CD8-positive, alpha-beta memory T cell (primary cell): ENCODE measurements around the gene RNF14. TPM values are rescaled to one million over a fixed set of nuclear protein-coding genes. Genes with fewer than 3 reads are reported as not detected.

ENCODE experiments used
- CTCF ChIA-PET: fragments of 350-600 bp; sonication (Branson Sonifier 250); formaldehyde crosslinking; loops from one replicate; lab custom pipeline; 2021; ENCODE audit warnings: antibody characterized with exemption; lab: Charles Lee
- POLR2A ChIA-PET: fragments of 350-600 bp; sonication (Branson Sonifier 250); formaldehyde crosslinking; loops from one replicate; lab custom pipeline; 2021; ENCODE audit warnings: antibody characterized with exemption; lab: Charles Lee
- DNase-seq, 5 donors: peaks; one replicate each; pipeline versions ENCODE4 v3.0.0 to v3.0.0-alpha.2; 2020 to 2022; ENCODE audit warnings: mixed read lengths in 1 of 5
- H3K27ac ChIP-seq: one replicate; pipeline ENCODE4 v1.7.0; 2013; ENCODE audit warnings: low read depth, mild to moderate bottlenecking, low read length, moderate library complexity
- H3K27me3 ChIP-seq: 2 replicates; pipeline ENCODE4 v1.7.0; 2013; ENCODE audit warnings: low read length, mild to moderate bottlenecking; ENCODE audit not compliant: insufficient read depth, poor library complexity, severe bottlenecking
- H3K36me3 ChIP-seq: 2 replicates; pipeline ENCODE4 v1.7.0; 2013; ENCODE audit warnings: mild to moderate bottlenecking, low read length, moderate library complexity; ENCODE audit not compliant: insufficient read depth
- H3K4me1 ChIP-seq: 2 replicates; pipeline ENCODE4 v1.7.0; 2013; ENCODE audit warnings: mild to moderate bottlenecking, low read length, moderate library complexity; ENCODE audit not compliant: insufficient read depth
- H3K4me3 ChIP-seq: 2 replicates; pipeline ENCODE4 v1.7.0; 2013; ENCODE audit warnings: mild to moderate bottlenecking, low read length
- H3K9me3 ChIP-seq: 2 replicates; pipeline ENCODE4 v1.7.0; 2013; ENCODE audit warnings: mild to moderate bottlenecking, low read length
- H3K27ac Mint-ChIP-seq, 8 donors: one replicate each; pipeline ENCODE4 v1.8.0; 2020 to 2021; ENCODE audit warnings: mixed read lengths in 8 of 8, mild to moderate bottlenecking in 6 of 8, inconsistent platforms in 3 of 8, moderate library complexity in 3 of 8
- H3K27me3 Mint-ChIP-seq, 2 donors: one replicate each; pipeline ENCODE4 v1.8.0; 2020 to 2021; ENCODE audit warnings: mixed read lengths in 2 of 2, mild to moderate bottlenecking in 1 of 2, moderate library complexity in 1 of 2
- H3K36me3 Mint-ChIP-seq, 3 donors: one replicate each; pipeline ENCODE4 v1.8.0; 2020 to 2021; ENCODE audit warnings: mixed read lengths in 3 of 3, inconsistent platforms in 1 of 3, mild to moderate bottlenecking in 1 of 3
- H3K4me1 Mint-ChIP-seq, 3 donors: one replicate each; pipeline ENCODE4 v1.8.0; 2020 to 2021; ENCODE audit warnings: mixed read lengths in 3 of 3, inconsistent platforms in 1 of 3, mild to moderate bottlenecking in 1 of 3
- H3K4me3 Mint-ChIP-seq, 7 donors: one replicate each; pipeline ENCODE4 v1.8.0; 2020 to 2021; ENCODE audit warnings: mixed read lengths in 7 of 7, mild to moderate bottlenecking in 6 of 7, moderate library complexity in 4 of 7, inconsistent platforms in 2 of 7
- H3K9me3 Mint-ChIP-seq, 5 donors: one replicate each; pipeline ENCODE4 v1.8.0; 2020 to 2022; ENCODE audit warnings: mixed read lengths in 5 of 5, mild to moderate bottlenecking in 3 of 5, moderate library complexity in 2 of 5, inconsistent platforms in 1 of 5
- polyA plus RNA-seq: library from polyadenylated mRNA; unstranded; fragments of 300-500 nt; fragmentation: Illumina TruSeq; gene quantifications from one replicate; pipeline ENCODE4 v1.2.3, GENCODE V29; 2021
- total RNA-seq, 2 experiments: library from RNA; stranded (reverse); gene quantifications; one replicate each; pipeline ENCODE4 v1.2.3, GENCODE V29; 2021

The RNF14 gene
- total and polyA plus RNA-seq, 3 experiments from 2014 or later: 43.7 to 49.6 (median 46.2) TPM

DNA sequence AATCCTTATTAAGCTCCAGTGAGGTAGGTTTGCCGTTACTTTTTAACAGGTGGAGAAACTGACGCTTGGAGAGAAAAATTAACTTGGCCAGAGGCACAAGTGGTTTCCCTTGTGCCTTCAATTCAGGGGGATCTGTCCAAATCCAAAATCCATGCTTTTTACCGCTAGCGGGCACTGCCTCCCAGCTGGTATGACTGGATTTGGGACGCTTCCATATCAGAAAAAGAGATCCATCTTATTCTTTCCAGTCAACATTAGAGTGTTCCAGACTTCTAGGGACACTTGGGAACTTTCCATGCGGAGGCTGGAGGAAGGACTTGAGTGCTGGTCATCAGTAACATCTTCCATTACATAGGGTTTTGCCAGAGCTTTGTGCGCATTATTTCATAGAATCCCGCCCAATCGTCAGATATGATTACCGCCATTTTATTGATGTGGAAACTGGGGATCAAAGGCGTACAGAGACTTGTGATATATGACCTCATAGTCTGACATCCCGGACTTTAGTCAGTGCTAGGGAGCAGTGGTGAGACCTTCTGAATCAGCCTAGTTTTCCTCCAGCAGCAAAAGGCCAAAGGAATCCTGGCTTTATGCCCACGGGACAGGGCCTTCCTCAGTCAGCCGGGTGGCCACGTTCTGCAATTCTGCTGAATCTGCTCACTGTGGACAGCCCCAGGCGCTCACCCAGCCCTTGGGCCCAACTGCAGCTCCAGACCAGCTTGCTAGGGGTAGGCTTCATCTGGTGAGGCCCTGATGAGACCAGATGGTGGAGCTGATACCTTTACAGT is 45.0 kb downstream of the RNF14 start:
- Histone ChIP-seq H3K4me1 (peaks cover 68% of the 10 kb centered on the region), H3K4me3 (no peak overlapping the region), H3K27ac (peak overlapping the region; percentile 67), H3K9me3 (no peaks in the 10 kb centered on the region), H3K36me3 (no peaks in the 10 kb centered on the region), H3K27me3 (no peaks in the 10 kb centered on the region)
- no peak for DNase-seq
- Mint-ChIP-seq H3K36me3 (peaks cover 0 to 6% (median 3%) of the 10 kb centered on the region in 3 donors), H3K4me3 (peak overlapping the region; percentile 82 to 94 (median 89)), H3K27me3 (no peaks in the 10 kb centered on the region), H3K9me3 (no peaks in the 10 kb centered on the region), H3K4me1 (peaks cover 62 to 77% (median 69%) of the 10 kb centered on the region in 3 donors), H3K27ac (peak overlapping the region; percentile 50 to 97 (median 88))
- ChIA-PET POLR2A (interaction anchor here (0.6 to 2.7 kb wide), 5 partner anchors 13 to 129 kb away, joined by 3 to 15 read pairs (median 5); partner anchors contain the start of gene NDFIP1), CTCF (interaction anchor here (0.6 to 10.1 kb wide), 15 partner anchors 18 to 322 kb away, joined by 3 to 102 read pairs (median 4); partner anchors contain the start of genes NDFIP1 and RNF14)

- no peaks in the 10 kb centered on the region for H3K36me3 ChIP-seq
- no peaks in the 10 kb centered on the region for H3K9me3 ChIP-seq
- Mint-ChIP-seq H3K4me3 (peak overlapping the region; percentile 49 to 82 (median 58)), H3K4me1 (peaks cover 61 to 77% (median 75%) of the 10 kb centered on the region in 3 donors), H3K36me3 (peaks cover 0 to 1% (median 0%) of the 10 kb centered on the region in 3 donors), H3K27me3 (no peaks in the 10 kb centered on the region), H3K27ac (peak overlapping the region; percentile 86 to 99 (median 90)), H3K9me3 (no peaks in the 10 kb centered on the region)
- H3K4me1 ChIP-seq: peaks cover 68% of the 10 kb centered on the region
- ChIA-PET CTCF (interaction anchor here (0.6 to 10.1 kb wide), 19 partner anchors 10 to 323 kb away, joined by 3 to 102 read pairs (median 4); partner anchors contain the start of genes NDFIP1, RNF14 and SPRY4), POLR2A (interaction anchor here (2.0 to 2.7 kb wide), 2 partner anchors 10 to 94 kb away, joined by 6 to 15 read pairs; partner anchors contain the start of gene NDFIP1)
- H3K27ac ChIP-seq: peak overlapping the region; percentile 8
- peak overlapping the region; percentile 6 for H3K4me3 ChIP-seq
- H3K27me3 ChIP-seq: no peaks in the 10 kb centered on the region
- peak in 3 of 5 donors; percentile 18 to 55 (median 50) for DNase-seq
Measured at GRCh38 chr5:142014911-142015584, 46.1 kb downstream of the RNF14 start.

DNA sequence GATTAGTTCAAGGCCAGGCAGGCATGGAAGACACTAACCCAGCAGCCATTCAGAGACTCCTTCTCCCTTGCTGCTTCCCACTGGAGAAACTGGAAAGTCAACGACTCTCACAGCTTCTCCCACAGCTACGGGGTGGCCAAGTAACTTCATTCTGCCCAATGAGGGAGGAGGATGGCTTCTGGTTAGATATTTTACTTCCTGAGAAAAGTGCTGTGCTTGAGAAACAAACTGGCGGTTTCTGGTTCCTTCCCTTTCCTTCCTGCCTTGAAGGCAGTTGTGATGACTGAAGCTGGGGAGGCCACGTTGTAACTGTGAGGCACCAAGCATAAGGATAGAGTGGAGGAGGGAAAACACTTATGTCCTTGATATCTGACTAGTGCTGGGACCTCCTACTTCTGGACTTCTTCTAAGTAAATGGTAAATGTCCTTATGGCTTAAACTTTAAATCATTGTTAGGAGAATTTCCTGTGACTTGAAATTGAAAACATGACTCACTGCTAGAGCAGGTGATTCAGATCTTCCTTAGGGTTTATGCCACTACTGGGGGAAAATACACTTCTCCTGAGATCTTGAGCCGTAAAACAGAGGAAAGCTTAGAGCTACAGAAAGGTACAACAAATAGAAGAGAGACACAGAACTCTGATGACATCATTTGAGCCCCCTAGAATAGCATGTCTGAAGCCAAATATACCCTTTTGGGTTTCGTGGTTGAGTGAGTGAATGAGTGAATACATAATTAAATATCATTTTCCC is 47.1 kb downstream of the RNF14 start:
- Mint-ChIP-seq H3K4me3 (peak overlapping the region; percentile 49 to 86 (median 58)), H3K9me3 (no peaks in the 10 kb centered on the region), H3K36me3 (peaks cover 0 to 1% (median 0%) of the 10 kb centered on the region in 3 donors), H3K4me1 (peaks cover 63 to 81% (median 81%) of the 10 kb centered on the region in 3 donors), H3K27ac (peak overlapping the region; percentile 86 to 99 (median 90)), H3K27me3 (no peaks in the 10 kb centered on the region)
- Histone ChIP-seq H3K4me3 (peak overlapping the region; percentile 6), H3K27ac (peak overlapping the region; percentile 8), H3K36me3 (no peaks in the 10 kb centered on the region), H3K27me3 (no peaks in the 10 kb centered on the region), H3K4me1 (peaks cover 68% of the 10 kb centered on the region), H3K9me3 (no peaks in the 10 kb centered on the region)
- POLR2A ChIA-PET: interaction anchor here (2.0 to 2.7 kb wide), 2 partner anchors 9 to 94 kb away, joined by 6 to 15 read pairs; partner anchors contain the start of gene NDFIP1
- DNase-seq: peak in 4 of 5 donors; percentile 16 to 58 (median 44)
- CTCF ChIA-PET: interaction anchor here (0.6 to 10.1 kb wide), 20 partner anchors 9 to 324 kb away, joined by 3 to 102 read pairs (median 4); partner anchors contain the start of genes NDFIP1 and RNF14

DNA sequence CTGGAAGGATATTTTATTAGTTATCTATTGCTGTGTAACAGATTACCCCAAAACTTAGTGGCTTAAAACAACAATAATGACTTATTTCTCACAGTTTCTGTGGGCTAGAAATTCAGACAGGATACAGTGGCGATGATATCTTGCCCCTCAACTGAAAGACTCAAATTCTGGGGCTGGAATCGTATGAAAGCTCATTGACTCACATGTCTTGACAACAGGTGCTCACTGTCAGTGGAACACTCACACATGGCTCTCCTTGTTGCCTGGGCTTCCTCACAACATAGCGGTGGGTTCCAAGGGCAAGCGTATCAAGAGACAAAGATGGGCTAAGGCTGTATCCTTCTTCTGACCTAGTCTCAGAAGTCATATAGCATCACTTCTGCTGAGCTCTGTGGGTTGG is 47.7 kb downstream of the RNF14 start:
- Histone ChIP-seq H3K27ac (peak overlapping the region; percentile 8), H3K9me3 (no peaks in the 10 kb centered on the region), H3K27me3 (no peaks in the 10 kb centered on the region), H3K36me3 (no peaks in the 10 kb centered on the region), H3K4me1 (peaks cover 66% of the 10 kb centered on the region), H3K4me3 (no peak overlapping the region)
- ChIA-PET CTCF (interaction anchor here (0.6 to 10.1 kb wide), 15 partner anchors 9 to 324 kb away, joined by 3 to 102 read pairs (median 5); partner anchors contain the start of genes NDFIP1 and RNF14), POLR2A (interaction anchor here (0.7 to 2.7 kb wide), 3 partner anchors 9 to 93 kb away, joined by 4 to 15 read pairs (median 6); partner anchors contain the start of gene NDFIP1)
- Mint-ChIP-seq H3K27ac (peak overlapping the region; percentile 66 to 99 (median 90)), H3K9me3 (no peaks in the 10 kb centered on the region), H3K4me3 (peak overlapping the region; percentile 8 to 86 (median 52)), H3K27me3 (no peaks in the 10 kb centered on the region), H3K4me1 (peaks cover 63 to 80% (median 78%) of the 10 kb centered on the region in 3 donors), H3K36me3 (no peaks in the 10 kb centered on the region)
- DNase-seq: peak in 2 of 5 donors; percentile 7 to 54

DNA sequence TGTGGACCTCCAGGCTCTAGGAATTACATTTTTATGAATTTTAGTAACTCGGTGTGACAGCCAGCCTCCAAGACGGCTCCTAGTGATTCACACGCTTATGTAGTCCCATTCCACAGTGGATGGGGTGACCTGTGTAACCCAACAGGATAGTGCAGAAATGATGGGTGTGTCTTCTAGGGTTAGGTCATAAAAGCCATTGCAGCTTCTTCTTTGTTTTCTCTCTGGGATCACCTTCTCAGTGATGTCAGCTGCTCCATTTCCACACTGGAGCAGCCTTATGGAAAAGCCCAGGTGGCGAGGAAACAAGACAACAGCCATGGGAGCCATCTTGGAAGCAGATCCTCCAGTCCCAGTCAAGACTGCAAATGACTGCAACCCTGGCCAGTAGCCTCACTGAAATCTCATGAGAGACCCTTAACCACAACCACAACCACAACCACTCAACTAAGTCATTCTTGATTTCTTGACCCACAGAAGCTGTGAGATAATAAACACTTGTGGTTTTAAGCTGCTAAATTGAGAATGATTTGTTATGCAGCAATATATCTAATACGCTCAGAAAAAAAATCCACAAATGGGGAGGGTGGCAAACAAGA is 49.0 kb downstream of the RNF14 start:
- Histone ChIP-seq H3K36me3 (no peaks in the 10 kb centered on the region), H3K27me3 (no peaks in the 10 kb centered on the region), H3K4me3 (no peak overlapping the region), H3K4me1 (peaks cover 57% of the 10 kb centered on the region), H3K27ac (no peak overlapping the region), H3K9me3 (no peaks in the 10 kb centered on the region)
- H3K36me3 Mint-ChIP-seq: no peaks in the 10 kb centered on the region
- CTCF ChIA-PET: interaction anchor here (1.0 to 10.1 kb wide), 3 partner anchors 49 to 126 kb away, joined by 4 to 102 read pairs (median 4); partner anchors contain the start of gene RNF14
- no peaks in the 10 kb centered on the region for H3K9me3 Mint-ChIP-seq
- POLR2A ChIA-PET: interaction anchor here (0.7 kb wide), 1 partner anchor 335 kb away, joined by 4 read pairs; no protein-coding TSS in a partner anchor
- peak overlapping the region; percentile 46 to 97 (median 76) for H3K27ac Mint-ChIP-seq
- no peak for DNase-seq
- H3K27me3 Mint-ChIP-seq: no peaks in the 10 kb centered on the region
- peaks cover 55 to 69% (median 68%) of the 10 kb centered on the region in 3 donors for H3K4me1 Mint-ChIP-seq
- H3K4me3 Mint-ChIP-seq: peak overlapping the region in 4 of 7 donors; percentile 15 to 73 (median 27)

GRCh38 chr5:142020122-142020659 is 51.3 kb downstream of the RNF14 start:
- H3K4me3 ChIP-seq: no peak overlapping the region
- Mint-ChIP-seq H3K27me3 (no peaks in the 10 kb centered on the region), H3K9me3 (no peaks in the 10 kb centered on the region), H3K4me1 (peaks cover 48 to 59% (median 56%) of the 10 kb centered on the region in 3 donors), H3K36me3 (peaks cover 0 to 3% (median 0%) of the 10 kb centered on the region in 3 donors), H3K27ac (peak overlapping the region in 1 of 8 donors; percentile 58), H3K4me3 (peak overlapping the region in 1 of 7 donors; percentile 40)
- peaks cover 40% of the 10 kb centered on the region for H3K4me1 ChIP-seq
- H3K36me3 ChIP-seq: no peaks in the 10 kb centered on the region
- H3K9me3 ChIP-seq: no peaks in the 10 kb centered on the region
- no peaks in the 10 kb centered on the region for H3K27me3 ChIP-seq
- no peak for DNase-seq
- no peak overlapping the region for H3K27ac ChIP-seq
- CTCF ChIA-PET: no interaction called here
- POLR2A ChIA-PET: interaction anchor here (0.6 kb wide), 1 partner anchor 59 kb away, joined by 5 read pairs; no protein-coding TSS in a partner anchor
